PC-9 (cell line): ENCODE measurements around the gene TRMT112. TPM values are rescaled to one million over a fixed set of nuclear protein-coding genes. Genes with fewer than 3 reads are reported as not detected.

Experiments used
- BruUV-seq: library from RNA; stranded (reverse); fragments of 400-500 nt; replicated peaks from 2 replicates; lab custom pipeline; 2021; lab: Mats Ljungman, UMichigan
- CTCF ChIA-PET: fragments of 300-600 bp; sonication (Branson Sonifier 250); formaldehyde crosslinking; loops from one replicate; lab custom pipeline; 2022; ENCODE audit warnings: antibody characterized with exemption; lab: Charles Lee
- POLR2A ChIA-PET: fragments of 300-600 bp; sonication (Branson Sonifier 250); formaldehyde crosslinking; loops from one replicate; lab custom pipeline; 2022; ENCODE audit warnings: antibody characterized with exemption; ENCODE audit not compliant: unreplicated experiment; lab: Charles Lee
- DNase-seq, 2 experiments: peaks; one replicate each; pipeline versions ENCODE4 v3.0.0 to v3.0.0-alpha.2; 2015 to 2022; ENCODE audit warnings: mixed read lengths in 1 of 2
- H2AFZ ChIP-seq: fragments of 200-600 bp; sonication (generic); 2 replicates; pipeline ENCODE4 v1.8.1; 2017; ENCODE audit warnings: antibody characterized with exemption
- H3F3A ChIP-seq: fragments of 200-600 bp; sonication (generic); 2 replicates; pipeline ENCODE4 v1.8.1; 2017; ENCODE audit warnings: antibody characterized with exemption, mild to moderate bottlenecking, low read depth; ENCODE audit not compliant: insufficient read depth
- H3K27ac ChIP-seq: fragments of 200-600 bp; sonication (generic); 2 replicates; pipeline ENCODE4 v1.6.1; 2016; ENCODE audit warnings: mixed run types
- H3K27me3 ChIP-seq: fragments of 200-600 bp; sonication (generic); 2 replicates; pipeline ENCODE4 v1.6.1; 2016; ENCODE audit warnings: low read depth, mixed run types; ENCODE audit not compliant: insufficient read depth
- H3K36me3 ChIP-seq: fragments of 200-600 bp; sonication (generic); 2 replicates; pipeline ENCODE4 v1.6.1; 2016; ENCODE audit warnings: low read depth, mixed run types
- H3K4me1 ChIP-seq: fragments of 200-600 bp; sonication (generic); replicated peaks from 2 replicates; pipeline ENCODE4 v1.6.1; 2016; ENCODE audit warnings: mixed run types; ENCODE audit not compliant: insufficient read depth
- H3K4me2 ChIP-seq: fragments of 200-600 bp; sonication (generic); 2 replicates; pipeline ENCODE4 v1.6.1; 2017; ENCODE audit warnings: mixed run types
- H3K4me3 ChIP-seq: fragments of 200-600 bp; sonication (generic); 2 replicates; pipeline ENCODE4 v1.6.1; 2016; ENCODE audit warnings: mixed run types
- H3K79me2 ChIP-seq: fragments of 200-600 bp; sonication (generic); 2 replicates; pipeline ENCODE4 v1.6.1; 2017; ENCODE audit warnings: low read depth, mixed run types
- H3K9me2 ChIP-seq: fragments of 200-600 bp; sonication (generic); 2 replicates; pipeline ENCODE4 v1.8.1; 2017; ENCODE audit warnings: mild to moderate bottlenecking; ENCODE audit not compliant: insufficient read depth
- H3K9me3 ChIP-seq: fragments of 200-600 bp; sonication (generic); 2 replicates; pipeline ENCODE4 v1.8.1; 2016; ENCODE audit warnings: low read depth; ENCODE audit not compliant: insufficient read depth
- H4K20me1 ChIP-seq: fragments of 200-600 bp; sonication (generic); 2 replicates; pipeline ENCODE4 v1.8.1; 2017; ENCODE audit not compliant: insufficient read depth
- EZH2 ChIP-seq: fragments of 200-600 bp; sonication (generic); IDR thresholded peaks from 2 replicates; pipeline ENCODE4 v1.8.0; 2017; ENCODE audit warnings: antibody characterized with exemption, low read depth
- intact Hi-C: fragments of 100-400 bp; cut with micrococcal nuclease; formaldehyde crosslinking; loops from one replicate; pipeline ENCODE4 v1.10.0; 2022; ENCODE audit not compliant: unreplicated experiment
- total RNA-seq: library from RNA; stranded (reverse); gene quantifications from 2 replicates; pipeline ENCODE4 v1.2.3, GENCODE V29; 2021
- TF ChIP-seq, protein P1 (sequence below): fragments of 200-600 bp; sonication (generic); conservative IDR thresholded peaks from 2 replicates; pipeline ENCODE4 v1.6.1; 2017; ENCODE audit warnings: mixed run types, antibody characterized with exemption, mild to moderate bottlenecking, moderate library complexity

Gene TRMT112
- total RNA-seq, 1 experiment from 2014 or later = 275 TPM

DNA sequence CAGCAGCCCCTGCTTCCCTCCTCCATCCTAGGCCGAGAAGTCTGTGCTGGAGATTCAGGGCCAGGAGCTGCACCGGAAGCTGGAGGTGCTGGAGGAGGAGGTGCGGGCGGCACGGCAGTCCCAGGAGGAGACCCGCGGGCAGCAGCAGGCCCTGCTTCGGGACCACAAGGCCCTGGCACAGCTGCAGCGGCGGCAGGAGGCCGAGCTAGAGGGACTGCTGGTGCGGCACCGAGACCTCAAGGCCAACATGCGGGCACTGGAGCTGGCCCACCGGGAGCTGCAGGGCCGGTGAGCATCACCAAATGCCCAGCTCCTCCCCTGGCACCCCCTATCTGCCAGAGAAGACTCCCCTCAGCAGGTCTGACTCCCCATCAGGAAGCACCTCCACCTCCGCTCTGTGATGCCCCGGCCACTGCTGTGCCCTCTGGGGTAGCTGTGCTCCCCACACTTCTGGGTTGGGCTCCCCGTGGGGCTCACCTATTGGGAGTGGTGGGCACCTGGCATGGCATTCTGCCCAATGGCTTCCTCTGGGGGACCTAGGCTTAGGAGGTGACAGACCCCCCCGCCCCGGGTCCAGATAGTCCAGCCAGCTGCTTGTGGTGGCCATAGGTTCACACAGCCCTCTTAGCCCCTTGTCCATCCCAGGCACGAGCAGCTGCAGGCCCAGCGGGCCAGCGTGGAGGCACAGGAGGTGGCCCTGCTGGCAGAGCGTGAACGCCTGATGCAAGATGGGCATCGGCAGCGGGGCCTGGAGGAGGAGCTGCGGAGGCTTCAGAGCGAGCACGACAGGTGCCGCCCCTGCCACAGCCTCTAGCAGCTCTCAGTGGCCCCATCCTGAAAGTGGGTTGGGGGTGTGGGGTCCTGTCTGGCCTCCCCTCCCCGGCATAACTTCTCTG lies 35.0 kb upstream of the TRMT112 start:
- BruUV-seq = no TSS peak
- intact Hi-C loops = no loop called here
- H4K20me1 ChIP-seq = no peaks in the 10 kb centered on the region
- CTCF ChIA-PET = interaction anchor here (0.6 to 4.3 kb wide), 2 partner anchors 35 to 351 kb away, joined by 16 to 87 read pairs; partner anchors contain the start of genes PRDX5 and TRMT112
- H3K79me2 ChIP-seq = no peaks in the 10 kb centered on the region
- DNase-seq = no peak
- no peaks in the 10 kb centered on the region for H3K36me3 ChIP-seq
- H3K9me2 ChIP-seq = no peaks in the 10 kb centered on the region
- no peak overlapping the region for H3K27ac ChIP-seq
- H2AFZ ChIP-seq = no peak overlapping the region
- no peak overlapping the region for H3K4me2 ChIP-seq
- H3K27me3 ChIP-seq = no peaks in the 10 kb centered on the region
- no peak for TF ChIP-seq EZH2
- TF ChIP-seq, protein P1, sequence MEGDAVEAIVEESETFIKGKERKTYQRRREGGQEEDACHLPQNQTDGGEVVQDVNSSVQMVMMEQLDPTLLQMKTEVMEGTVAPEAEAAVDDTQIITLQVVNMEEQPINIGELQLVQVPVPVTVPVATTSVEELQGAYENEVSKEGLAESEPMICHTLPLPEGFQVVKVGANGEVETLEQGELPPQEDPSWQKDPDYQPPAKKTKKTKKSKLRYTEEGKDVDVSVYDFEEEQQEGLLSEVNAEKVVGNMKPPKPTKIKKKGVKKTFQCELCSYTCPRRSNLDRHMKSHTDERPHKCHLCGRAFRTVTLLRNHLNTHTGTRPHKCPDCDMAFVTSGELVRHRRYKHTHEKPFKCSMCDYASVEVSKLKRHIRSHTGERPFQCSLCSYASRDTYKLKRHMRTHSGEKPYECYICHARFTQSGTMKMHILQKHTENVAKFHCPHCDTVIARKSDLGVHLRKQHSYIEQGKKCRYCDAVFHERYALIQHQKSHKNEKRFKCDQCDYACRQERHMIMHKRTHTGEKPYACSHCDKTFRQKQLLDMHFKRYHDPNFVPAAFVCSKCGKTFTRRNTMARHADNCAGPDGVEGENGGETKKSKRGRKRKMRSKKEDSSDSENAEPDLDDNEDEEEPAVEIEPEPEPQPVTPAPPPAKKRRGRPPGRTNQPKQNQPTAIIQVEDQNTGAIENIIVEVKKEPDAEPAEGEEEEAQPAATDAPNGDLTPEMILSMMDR = no peak
- H3K9me3 ChIP-seq = no peaks in the 10 kb centered on the region
- H3F3A ChIP-seq = peaks cover 26% of the 10 kb centered on the region; the same call in 1 of the 2 replicates
- peaks cover 33% of the 10 kb centered on the region for H3K4me1 ChIP-seq
- POLR2A ChIA-PET = interaction anchor here (0.5 kb wide), 1 partner anchor 1070 kb away, joined by 3 read pairs; the partner anchor contains the start of gene NEAT1
- H3K4me3 ChIP-seq = no peak overlapping the region

DNA sequence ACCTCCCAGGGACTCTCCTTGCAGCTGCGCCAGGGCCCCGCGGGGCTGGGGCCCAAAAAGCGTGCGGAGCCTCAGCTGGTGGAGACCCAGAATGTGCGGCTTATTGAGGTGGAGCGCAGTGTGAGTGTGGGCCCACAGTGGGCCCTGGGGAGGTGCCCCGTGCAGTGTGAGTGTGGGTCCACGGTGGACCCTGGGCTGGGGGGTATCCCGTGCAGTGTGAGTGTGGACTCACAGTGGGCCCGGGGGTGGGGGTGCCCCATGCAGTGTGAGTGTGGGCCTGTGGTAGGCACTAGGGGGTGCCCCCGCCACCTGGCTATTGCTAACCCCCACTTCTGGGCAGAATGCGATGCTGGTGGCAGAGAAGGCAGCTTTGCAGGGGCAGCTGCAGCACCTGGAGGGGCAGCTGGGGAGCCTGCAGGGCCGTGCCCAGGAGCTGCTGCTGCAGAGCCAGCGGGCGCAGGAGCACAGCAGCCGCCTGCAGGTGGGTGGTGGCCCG lies 33.8 kb upstream of the TRMT112 start:
- no peaks in the 10 kb centered on the region for H3K27me3 ChIP-seq
- H3K4me3 ChIP-seq = no peak overlapping the region
- no peak overlapping the region for H3K4me2 ChIP-seq
- peaks cover 29% of the 10 kb centered on the region; the same call in 1 of the 2 replicates for H3F3A ChIP-seq
- BruUV-seq = no TSS peak
- no peaks in the 10 kb centered on the region for H3K9me2 ChIP-seq
- H3K79me2 ChIP-seq = no peaks in the 10 kb centered on the region
- ChIA-PET CTCF (interaction anchor here (1.7 kb wide), 1 partner anchor 79 kb away, joined by 3 read pairs; no protein-coding TSS in a partner anchor), POLR2A (interaction anchor here (0.8 kb wide), 1 partner anchor 110 kb away, joined by 3 read pairs; no protein-coding TSS in a partner anchor)
- no peaks in the 10 kb centered on the region for H3K9me3 ChIP-seq
- intact Hi-C loops = no loop called here
- H3K4me1 ChIP-seq = peaks cover 30% of the 10 kb centered on the region
- H2AFZ ChIP-seq = no peak overlapping the region
- no peak for DNase-seq
- no peak overlapping the region for H3K27ac ChIP-seq
- no peaks in the 10 kb centered on the region for H3K36me3 ChIP-seq
- no peaks in the 10 kb centered on the region for H4K20me1 ChIP-seq
- no peak for TF ChIP-seq EZH2
- TF ChIP-seq, protein P1 = no peak

DNA sequence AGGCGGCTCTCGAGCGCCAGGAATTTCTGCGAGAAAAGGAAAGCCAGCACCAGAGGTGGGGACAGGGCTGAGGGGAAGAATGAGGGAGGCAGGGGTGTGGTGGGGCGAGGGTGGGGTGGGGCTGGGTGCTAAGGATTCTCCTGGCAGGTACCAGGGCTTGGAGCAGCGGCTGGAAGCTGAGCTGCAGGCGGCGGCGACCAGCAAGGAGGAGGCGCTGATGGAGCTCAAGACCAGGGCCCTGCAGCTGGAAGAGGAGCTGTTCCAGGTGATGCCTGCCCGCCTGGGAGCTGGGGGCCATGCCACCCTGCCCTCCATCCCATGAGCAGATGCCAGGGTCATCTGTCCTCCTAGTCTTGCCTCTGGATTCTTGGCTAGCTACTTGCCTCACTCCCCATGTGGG lies 32.0 kb upstream of the TRMT112 start:
- no peaks in the 10 kb centered on the region for H3K36me3 ChIP-seq
- no peaks in the 10 kb centered on the region for H3K79me2 ChIP-seq
- ChIA-PET POLR2A (interaction anchor here (0.6 kb wide), 1 partner anchor 158 kb away, joined by 3 read pairs; no protein-coding TSS in a partner anchor), CTCF (interaction anchor here (0.6 to 1.1 kb wide), 3 partner anchors 9 to 100 kb away, joined by 3 to 5 read pairs (median 3); no protein-coding TSS in a partner anchor)
- no peaks in the 10 kb centered on the region for H3K9me2 ChIP-seq
- no TSS peak for BruUV-seq
- no peak overlapping the region for H3K27ac ChIP-seq
- H3K27me3 ChIP-seq = no peaks in the 10 kb centered on the region
- H3F3A ChIP-seq = peaks cover 20% of the 10 kb centered on the region; the same call in 1 of the 2 replicates
- DNase-seq = no peak
- no peak overlapping the region for H3K4me2 ChIP-seq
- no peaks in the 10 kb centered on the region for H4K20me1 ChIP-seq
- no peak overlapping the region for H3K4me3 ChIP-seq
- intact Hi-C loops = no loop called here
- no peak overlapping the region for H2AFZ ChIP-seq
- H3K4me1 ChIP-seq = peaks cover 19% of the 10 kb centered on the region
- TF ChIP-seq, protein P1 = no peak
- no peak for TF ChIP-seq EZH2
- H3K9me3 ChIP-seq = no peaks in the 10 kb centered on the region
